Loucy (cell line): ENCODE results near the gene ABCA6.

Experiments used
- H2AFZ ChIP-seq: fragments of 200-600 bp; sonication (generic); 2 replicates; pipeline ENCODE4 v1.6.0; 2016; ENCODE audit warnings: antibody characterized with exemption, mild to moderate bottlenecking, low read length, moderate library complexity
- H3F3A ChIP-seq: fragments of 200-600 bp; 2 replicates; pipeline ENCODE4 v1.6.0; 2016; ENCODE audit warnings: antibody characterized with exemption, low read depth, mild to moderate bottlenecking
- H3K27me3 ChIP-seq: fragments of 200-600 bp; sonication (generic); 2 replicates; pipeline ENCODE4 v1.6.1; 2014; ENCODE audit warnings: low read length, mild to moderate bottlenecking; ENCODE audit not compliant: insufficient read depth, poor library complexity, severe bottlenecking
- H3K36me3 ChIP-seq: fragments of 200-600 bp; sonication (generic); 2 replicates; pipeline ENCODE4 v1.6.1; 2016; ENCODE audit warnings: low read length; ENCODE audit not compliant: insufficient read depth
- H3K4me1 ChIP-seq: fragments of 200-600 bp; sonication (generic); 2 replicates; pipeline ENCODE4 v1.5.1; 2014; ENCODE audit warnings: low read length, mild to moderate bottlenecking; ENCODE audit not compliant: insufficient read depth, poor library complexity, severe bottlenecking
- H3K4me2 ChIP-seq: fragments of 200-600 bp; sonication (generic); 2 replicates; pipeline ENCODE4 v1.6.0; 2014; ENCODE audit warnings: antibody characterized with exemption, low read length, low read depth, mild to moderate bottlenecking; ENCODE audit not compliant: poor library complexity, severe bottlenecking
- H3K4me3 ChIP-seq: fragments of 200-600 bp; sonication (generic); 2 replicates; pipeline ENCODE4 v1.5.1; 2014; ENCODE audit warnings: low read length, mild to moderate bottlenecking, mixed read lengths; ENCODE audit not compliant: poor library complexity, severe bottlenecking
- H3K79me2 ChIP-seq: fragments of 200-600 bp; sonication (generic); 2 replicates; pipeline ENCODE4 v1.6.1; 2014; ENCODE audit warnings: low read length; ENCODE audit not compliant: insufficient read depth
- H3K9ac ChIP-seq: fragments of 200-600 bp; sonication (generic); 2 replicates; pipeline ENCODE4 v1.6.0; 2014; ENCODE audit warnings: mild to moderate bottlenecking, low read depth, low read length, moderate library complexity; ENCODE audit not compliant: poor library complexity, severe bottlenecking
- H3K9me2 ChIP-seq: fragments of 200-600 bp; sonication (generic); replicated peaks from 2 replicates; pipeline ENCODE4 v1.6.1; 2016; ENCODE audit warnings: low read depth, low read length, mixed read lengths
- H3K9me3 ChIP-seq: fragments of 200-600 bp; sonication (generic); 2 replicates; pipeline ENCODE4 v1.6.1; 2014; ENCODE audit warnings: mild to moderate bottlenecking, antibody characterized with exemption, low read length, low read depth; ENCODE audit not compliant: insufficient read depth
- H4K20me1 ChIP-seq: fragments of 200-600 bp; sonication (generic); 2 replicates; pipeline ENCODE4 v1.6.0; 2014; ENCODE audit warnings: antibody characterized with exemption, low read length, mild to moderate bottlenecking; ENCODE audit not compliant: insufficient read depth, poor library complexity, severe bottlenecking
- EZH2phosphoT487 ChIP-seq: fragments of 200-600 bp; IDR thresholded peaks from 2 replicates; pipeline ENCODE4 v1.6.1; 2018; ENCODE audit warnings: antibody characterized with exemption, mild to moderate bottlenecking, moderate library complexity, borderline replicate concordance
- TF ChIP-seq, protein P1 (sequence below): fragments of 200-600 bp; sonication (generic); conservative IDR thresholded peaks from 2 replicates; pipeline ENCODE4 v1.5.1; 2014; ENCODE audit warnings: mild to moderate bottlenecking, antibody characterized with exemption, low read length

The ABCA6 gene

DNA sequence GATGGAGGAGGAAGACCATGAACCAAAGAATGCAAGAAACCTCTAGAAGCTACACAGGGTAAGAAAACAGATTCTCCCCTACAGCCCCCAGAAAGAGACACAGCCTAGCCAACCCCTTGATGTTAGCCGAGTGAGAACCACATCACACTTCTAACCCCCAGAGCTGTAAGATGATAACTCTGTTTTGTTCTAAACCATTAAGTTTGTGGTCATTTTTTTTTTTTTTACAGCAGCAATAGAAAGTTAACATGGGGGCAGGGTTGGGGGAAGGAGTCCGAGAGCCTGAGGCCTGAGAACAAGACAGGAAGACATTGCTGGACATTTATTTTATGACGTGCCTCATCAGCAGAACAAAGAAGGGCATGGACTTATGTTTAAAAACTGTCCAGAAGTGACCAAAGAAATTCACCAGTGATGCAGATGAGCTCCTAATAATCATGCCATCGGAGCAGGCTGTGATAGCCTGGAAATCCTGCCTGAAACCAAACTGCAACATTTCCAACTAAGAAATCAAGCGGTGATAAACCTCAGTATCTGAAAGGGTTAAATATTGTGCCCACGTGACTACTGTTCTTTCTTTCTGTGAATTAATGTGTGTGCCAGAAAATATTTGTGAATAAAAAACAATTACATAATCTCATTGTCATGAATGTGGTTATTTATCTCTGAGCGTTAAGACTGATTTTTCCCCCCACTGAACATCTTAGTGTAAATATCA lies 82.1 kb downstream of the ABCA6 start:
- TF ChIP-seq, protein P1, sequence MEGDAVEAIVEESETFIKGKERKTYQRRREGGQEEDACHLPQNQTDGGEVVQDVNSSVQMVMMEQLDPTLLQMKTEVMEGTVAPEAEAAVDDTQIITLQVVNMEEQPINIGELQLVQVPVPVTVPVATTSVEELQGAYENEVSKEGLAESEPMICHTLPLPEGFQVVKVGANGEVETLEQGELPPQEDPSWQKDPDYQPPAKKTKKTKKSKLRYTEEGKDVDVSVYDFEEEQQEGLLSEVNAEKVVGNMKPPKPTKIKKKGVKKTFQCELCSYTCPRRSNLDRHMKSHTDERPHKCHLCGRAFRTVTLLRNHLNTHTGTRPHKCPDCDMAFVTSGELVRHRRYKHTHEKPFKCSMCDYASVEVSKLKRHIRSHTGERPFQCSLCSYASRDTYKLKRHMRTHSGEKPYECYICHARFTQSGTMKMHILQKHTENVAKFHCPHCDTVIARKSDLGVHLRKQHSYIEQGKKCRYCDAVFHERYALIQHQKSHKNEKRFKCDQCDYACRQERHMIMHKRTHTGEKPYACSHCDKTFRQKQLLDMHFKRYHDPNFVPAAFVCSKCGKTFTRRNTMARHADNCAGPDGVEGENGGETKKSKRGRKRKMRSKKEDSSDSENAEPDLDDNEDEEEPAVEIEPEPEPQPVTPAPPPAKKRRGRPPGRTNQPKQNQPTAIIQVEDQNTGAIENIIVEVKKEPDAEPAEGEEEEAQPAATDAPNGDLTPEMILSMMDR = no peak
- TF ChIP-seq EZH2phosphoT487 = no peak

DNA sequence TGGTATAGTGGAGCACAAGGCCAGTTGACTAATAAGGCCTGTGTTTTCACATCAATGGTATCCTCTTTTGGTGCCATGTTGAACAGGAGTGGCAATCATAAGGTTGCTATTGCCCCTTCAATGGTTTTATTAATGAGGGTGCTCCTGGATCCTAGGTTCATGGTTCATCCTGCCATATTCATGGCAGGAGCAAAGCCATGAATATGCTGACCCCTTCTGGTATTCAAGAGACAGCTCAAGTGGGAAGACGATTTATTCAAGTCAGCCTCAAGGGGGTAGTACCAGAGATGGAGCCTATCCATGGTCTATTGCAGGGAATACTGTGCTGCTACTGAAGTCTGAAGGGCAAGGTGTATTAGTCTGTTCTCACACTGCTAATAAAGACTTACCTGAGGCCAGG lies 83.5 kb downstream of the ABCA6 start:
- no peaks in the 10 kb centered on the region for H3K9me2 ChIP-seq
- no peaks in the 10 kb centered on the region for H3K79me2 ChIP-seq
- H4K20me1 ChIP-seq = no peaks in the 10 kb centered on the region
- no peaks in the 10 kb centered on the region for H3K36me3 ChIP-seq
- TF ChIP-seq EZH2phosphoT487 = no peak
- TF ChIP-seq, protein P1 = 0 out of 2 replicates have a peak, but pooled peaks have one; percentile 16
- no peaks in the 10 kb centered on the region for H3K27me3 ChIP-seq
- no peak overlapping the region for H2AFZ ChIP-seq
- no peaks in the 10 kb centered on the region for H3K9me3 ChIP-seq
- H3K4me1 ChIP-seq = no peaks in the 10 kb centered on the region
- H3K4me3 ChIP-seq = no peak overlapping the region
- H3K9ac ChIP-seq = no peak overlapping the region
- H3F3A ChIP-seq = no peaks in the 10 kb centered on the region
- H3K4me2 ChIP-seq = no peak overlapping the region

More for the DNA sequence above, 82.1 kb downstream of the ABCA6 start:
- Histone ChIP-seq H3K9me2 (no peaks in the 10 kb centered on the region), H3K4me1 (no peaks in the 10 kb centered on the region), H3K79me2 (no peaks in the 10 kb centered on the region), H3K4me3 (no peak overlapping the region), H3K27me3 (no peaks in the 10 kb centered on the region), H3K9me3 (no peaks in the 10 kb centered on the region), H3K36me3 (no peaks in the 10 kb centered on the region), H3K9ac (no peak overlapping the region), H3K4me2 (no peak overlapping the region), H4K20me1 (no peaks in the 10 kb centered on the region), H3F3A (no peaks in the 10 kb centered on the region), H2AFZ (no peak overlapping the region)

DNA sequence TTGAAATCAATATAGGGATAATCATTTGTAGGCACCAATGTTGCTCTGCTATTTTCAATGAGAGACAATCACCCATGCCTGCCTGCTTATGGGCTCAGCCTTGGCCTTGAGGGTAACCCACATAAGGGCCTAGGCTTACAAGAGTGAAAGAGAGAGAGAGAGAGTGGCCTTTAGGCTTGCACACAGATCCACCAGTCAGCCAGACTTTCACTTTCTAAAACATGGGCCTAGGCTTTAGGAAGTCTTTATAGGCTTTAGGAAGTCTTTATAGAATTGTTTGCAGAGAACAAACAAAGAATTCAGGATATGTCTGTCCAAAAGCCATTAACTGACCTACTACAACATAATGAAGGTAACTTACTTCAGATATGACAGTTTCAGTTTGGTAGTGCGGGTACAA lies 84.4 kb downstream of the ABCA6 start:
- no peaks in the 10 kb centered on the region for H3K79me2 ChIP-seq
- H3K9ac ChIP-seq = no peak overlapping the region
- no peaks in the 10 kb centered on the region for H3K36me3 ChIP-seq
- no peak for TF ChIP-seq EZH2phosphoT487
- TF ChIP-seq, protein P1 = no peak
- H3K27me3 ChIP-seq = no peaks in the 10 kb centered on the region
- H2AFZ ChIP-seq = no peak overlapping the region
- H4K20me1 ChIP-seq = no peaks in the 10 kb centered on the region
- no peaks in the 10 kb centered on the region for H3K4me1 ChIP-seq
- H3K4me2 ChIP-seq = no peak overlapping the region
- H3K9me2 ChIP-seq = no peaks in the 10 kb centered on the region
- no peak overlapping the region for H3K4me3 ChIP-seq
- H3K9me3 ChIP-seq = no peaks in the 10 kb centered on the region
- no peaks in the 10 kb centered on the region for H3F3A ChIP-seq
